Omental fat pad (tissue), 4 donors: Measurements from ENCODE around the gene TBL2. TPM values are rescaled to one million over a fixed set of nuclear protein-coding genes. Genes with fewer than 3 reads are reported as not detected.
"Not testable (repeated sequence)": the region's sequence is repeated elsewhere in the genome, so short reads cannot be mapped to it uniquely, and the experiment has no call there.

Experiments
- ATAC-seq: fragments of 150-250 bp; one replicate; pipeline ENCODE4 v1.9.1; 2016; ENCODE audit warnings: mild to moderate bottlenecking, moderate library complexity; ENCODE audit not compliant: low FRiP score
- DNase-seq: peaks from one replicate; pipeline ENCODE4 v3.0.0-alpha.2; 2019; ENCODE audit warnings: low spot score
- CTCF ChIP-seq, 3 donors: fragments of 450-650 bp; IDR thresholded peaks; one replicate each; pipeline ENCODE4 v1.5.1; 2016 to 2017; ENCODE audit warnings: antibody characterized with exemption in 3 of 3, mild to moderate bottlenecking in 3 of 3, moderate library complexity in 2 of 3
- total RNA-seq, 4 donors: library from RNA; depleted of rRNA; stranded (reverse); fragments of >200 nt; gene quantifications; one replicate each; pipeline ENCODE4 v1.1.0, GENCODE V29; 2016

Gene TBL2
- total RNA-seq, 4 donors from 2014 or later: 29.5 to 51.6 (median 40.1) TPM

GRCh38 chr7:73612598-73613269 is 34.4 kb upstream of the TBL2 start:
- no peak for ATAC-seq
- no peak for DNase-seq
- TF ChIP-seq CTCF (IDR thresholded peaks at IDR 0.05): no peak

- ATAC-seq: no peak
- no peak for TF ChIP-seq CTCF (IDR thresholded peaks at IDR 0.05)
- DNase-seq: no peak
These were observed 32.7 kb upstream of the TBL2 start for GRCh38 chr7:73611017-73611555.

- no peak for DNase-seq
These were observed 31.7 kb upstream of the TBL2 start for GRCh38 chr7:73610105-73610504.

GRCh38 chr7:73607692-73607983 is 29.3 kb upstream of the TBL2 start:
- ATAC-seq, DNase-seq: not testable (repeated sequence)

More at GRCh38 chr7:73610105-73610504, 31.7 kb upstream of the TBL2 start:
- no peak for ATAC-seq
- no peak for TF ChIP-seq CTCF (IDR thresholded peaks at IDR 0.05)

GRCh38 chr7:73606801-73607691 is 28.7 kb upstream of the TBL2 start:
- DNase-seq (no peak), ATAC-seq (no peak)
- peak in 1 of 3 donors; percentile 73 for TF ChIP-seq CTCF (IDR thresholded peaks at IDR 0.05)

- ATAC-seq (no peak), DNase-seq (no peak)
- TF ChIP-seq CTCF (IDR thresholded peaks at IDR 0.05): no peak
These were observed 27.3 kb upstream of the TBL2 start for GRCh38 chr7:73605601-73606220.
